Measurements from ENCODE around the gene GRID2. TPM values are rescaled to one million over a fixed set of nuclear protein-coding genes. Genes with fewer than 3 reads are reported as not detected.

The GRID2 gene
- polyA plus RNA-seq, 1 donor (not counting 4 experiments of a cell fraction or from before 2014, with no cell fraction given) = not detected

DNA sequence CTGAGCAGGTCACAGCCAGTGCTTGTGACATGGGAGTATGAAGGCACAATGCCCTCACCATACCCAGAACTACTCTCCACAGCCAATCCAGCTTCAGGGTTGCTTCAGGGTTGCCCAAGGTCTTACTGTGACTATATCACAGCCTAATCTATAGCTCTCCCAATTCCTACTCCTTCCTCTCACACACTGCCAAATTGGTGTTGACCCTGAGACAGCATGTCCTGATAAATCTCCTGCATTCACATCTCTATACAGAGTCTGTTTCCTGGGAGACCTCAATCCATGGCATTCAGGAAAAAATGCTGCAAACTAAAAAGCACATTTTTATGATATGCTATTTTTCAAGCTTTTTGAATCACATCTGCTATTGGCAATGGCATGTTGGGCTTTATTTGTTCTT lies 456.7 kb downstream of the GRID2 start:
- no peaks in the 10 kb centered on the region for H3K9me3 ChIP-seq (ENCODE audit: control insufficient read depth, low read depth, low read length)
- no peaks in the 10 kb centered on the region for H4K20me1 ChIP-seq (ENCODE audit: control insufficient read depth, extremely low read depth, insufficient read depth, low read length)
- no peaks in the 10 kb centered on the region for H3K79me2 ChIP-seq (ENCODE audit: control insufficient read depth, insufficient read depth, low read length)
- TF ChIP-seq, protein P1, sequence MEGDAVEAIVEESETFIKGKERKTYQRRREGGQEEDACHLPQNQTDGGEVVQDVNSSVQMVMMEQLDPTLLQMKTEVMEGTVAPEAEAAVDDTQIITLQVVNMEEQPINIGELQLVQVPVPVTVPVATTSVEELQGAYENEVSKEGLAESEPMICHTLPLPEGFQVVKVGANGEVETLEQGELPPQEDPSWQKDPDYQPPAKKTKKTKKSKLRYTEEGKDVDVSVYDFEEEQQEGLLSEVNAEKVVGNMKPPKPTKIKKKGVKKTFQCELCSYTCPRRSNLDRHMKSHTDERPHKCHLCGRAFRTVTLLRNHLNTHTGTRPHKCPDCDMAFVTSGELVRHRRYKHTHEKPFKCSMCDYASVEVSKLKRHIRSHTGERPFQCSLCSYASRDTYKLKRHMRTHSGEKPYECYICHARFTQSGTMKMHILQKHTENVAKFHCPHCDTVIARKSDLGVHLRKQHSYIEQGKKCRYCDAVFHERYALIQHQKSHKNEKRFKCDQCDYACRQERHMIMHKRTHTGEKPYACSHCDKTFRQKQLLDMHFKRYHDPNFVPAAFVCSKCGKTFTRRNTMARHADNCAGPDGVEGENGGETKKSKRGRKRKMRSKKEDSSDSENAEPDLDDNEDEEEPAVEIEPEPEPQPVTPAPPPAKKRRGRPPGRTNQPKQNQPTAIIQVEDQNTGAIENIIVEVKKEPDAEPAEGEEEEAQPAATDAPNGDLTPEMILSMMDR (optimal IDR thresholded peaks at IDR 0.05 in 1 of 3, IDR thresholded peaks at IDR 0.05 in 1 of 3, conservative IDR thresholded peaks at IDR 0.05 in 1 of 3; ENCODE audit: extremely low read depth in 1 of 3, insufficient read depth in 2 of 3, low read length in 3 of 3) = no peak
- TF ChIP-seq EZH2 (IDR thresholded peaks at IDR 0.05; ENCODE audit: low read length) = no peak
- no peak overlapping the region for H3K4me3 ChIP-seq (ENCODE audit: control insufficient read depth in 2 of 3, extremely low read depth in 1 of 3, insufficient read depth in 2 of 3, low read depth in 1 of 3, low read length in 3 of 3)
- no peaks in the 10 kb centered on the region for H3K9me1 ChIP-seq (ENCODE audit: control insufficient read depth, extremely low read depth, insufficient read depth, low read length)
- DNase-seq (ENCODE audit: low read depth, low spot score) (no peak), FAIRE-seq (no peak)
- H3K27me3 ChIP-seq (ENCODE audit: control insufficient read depth, extremely low read depth, insufficient read depth, low read length) = no peaks in the 10 kb centered on the region
- no peak overlapping the region for H2AFZ ChIP-seq (ENCODE audit: control insufficient read depth, low read length)
- dilution Hi-C loops (cut with MboI; ENCODE audit: extremely low pct_ligation_motif_present, low sequenced_read_pairs) = no loop called here
- H3K36me3 ChIP-seq (ENCODE audit: control insufficient read depth in 2 of 2, extremely low read depth in 1 of 2, insufficient read depth in 2 of 2, low read length in 2 of 2) = no peaks in the 10 kb centered on the region
- H3K27ac ChIP-seq (ENCODE audit: control insufficient read depth, insufficient read depth, low read length) = no peak overlapping the region
- H3K4me2 ChIP-seq (ENCODE audit: control insufficient read depth, extremely low read depth, insufficient read depth, low read depth, low read length) = no peak overlapping the region
- H3K9ac ChIP-seq (ENCODE audit: control insufficient read depth, extremely low read depth, insufficient read depth, low read length) = no peak overlapping the region
- no peaks in the 10 kb centered on the region for H3K4me1 ChIP-seq (ENCODE audit: control insufficient read depth, extremely low read depth, insufficient read depth, low read length)

DNA sequence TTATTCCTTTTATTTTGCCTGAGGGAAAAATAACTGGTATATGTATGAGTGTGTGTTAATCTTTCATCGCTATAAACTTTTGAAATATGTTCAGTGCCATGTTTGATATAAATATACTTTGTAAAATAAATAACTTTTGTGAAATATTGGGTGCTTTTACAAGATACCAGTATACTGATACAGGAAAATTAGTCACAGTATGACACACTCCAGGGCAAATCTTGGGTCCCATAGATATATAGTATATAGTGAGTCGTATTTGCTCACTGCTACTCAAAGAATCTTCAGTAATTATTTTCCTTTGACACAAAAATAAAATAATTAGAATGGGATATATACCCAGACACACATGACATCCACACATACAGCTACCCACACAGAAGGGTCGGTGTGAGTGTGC lies 472.3 kb downstream of the GRID2 start:
- H3K4me3 ChIP-seq (ENCODE audit: control insufficient read depth in 2 of 3, extremely low read depth in 1 of 3, insufficient read depth in 2 of 3, low read depth in 1 of 3, low read length in 3 of 3) = no peak overlapping the region
- no peak for DNase-seq (ENCODE audit: low read depth, low spot score)
- H3K36me3 ChIP-seq (ENCODE audit: control insufficient read depth in 2 of 2, extremely low read depth in 1 of 2, insufficient read depth in 2 of 2, low read length in 2 of 2) = no peaks in the 10 kb centered on the region
- no peak overlapping the region for H2AFZ ChIP-seq (ENCODE audit: control insufficient read depth, low read length)
- no peak overlapping the region for H3K4me2 ChIP-seq (ENCODE audit: control insufficient read depth, extremely low read depth, insufficient read depth, low read depth, low read length)
- no peaks in the 10 kb centered on the region for H3K27me3 ChIP-seq (ENCODE audit: control insufficient read depth, extremely low read depth, insufficient read depth, low read length)
- no peaks in the 10 kb centered on the region for H4K20me1 ChIP-seq (ENCODE audit: control insufficient read depth, extremely low read depth, insufficient read depth, low read length)
- dilution Hi-C loops (cut with MboI; ENCODE audit: extremely low pct_ligation_motif_present, low sequenced_read_pairs) = no loop called here
- H3K9me3 ChIP-seq (ENCODE audit: control insufficient read depth, low read depth, low read length) = no peaks in the 10 kb centered on the region
- no peak overlapping the region for H3K9ac ChIP-seq (ENCODE audit: control insufficient read depth, extremely low read depth, insufficient read depth, low read length)
- no peaks in the 10 kb centered on the region for H3K9me1 ChIP-seq (ENCODE audit: control insufficient read depth, extremely low read depth, insufficient read depth, low read length)
- no peaks in the 10 kb centered on the region for H3K4me1 ChIP-seq (ENCODE audit: control insufficient read depth, extremely low read depth, insufficient read depth, low read length)
- H3K79me2 ChIP-seq (ENCODE audit: control insufficient read depth, insufficient read depth, low read length) = no peaks in the 10 kb centered on the region
- FAIRE-seq = no peak
- no peak overlapping the region for H3K27ac ChIP-seq (ENCODE audit: control insufficient read depth, insufficient read depth, low read length)
- TF ChIP-seq, protein P1 (optimal IDR thresholded peaks at IDR 0.05 in 1 of 3, IDR thresholded peaks at IDR 0.05 in 1 of 3, conservative IDR thresholded peaks at IDR 0.05 in 1 of 3; ENCODE audit: extremely low read depth in 1 of 3, insufficient read depth in 2 of 3, low read length in 3 of 3) = no peak
